Measurements from ENCODE around the gene PTPN9. TPM values are rescaled to one million over a fixed set of nuclear protein-coding genes. Genes with fewer than 3 reads are reported as not detected.
"Not testable (repeated sequence)": the region's sequence is repeated elsewhere in the genome, so short reads cannot be mapped to it uniquely, and the experiment has no call there.

The PTPN9 gene
- total RNA-seq, 1 donor from 2014 or later: 8.6 TPM

DNA sequence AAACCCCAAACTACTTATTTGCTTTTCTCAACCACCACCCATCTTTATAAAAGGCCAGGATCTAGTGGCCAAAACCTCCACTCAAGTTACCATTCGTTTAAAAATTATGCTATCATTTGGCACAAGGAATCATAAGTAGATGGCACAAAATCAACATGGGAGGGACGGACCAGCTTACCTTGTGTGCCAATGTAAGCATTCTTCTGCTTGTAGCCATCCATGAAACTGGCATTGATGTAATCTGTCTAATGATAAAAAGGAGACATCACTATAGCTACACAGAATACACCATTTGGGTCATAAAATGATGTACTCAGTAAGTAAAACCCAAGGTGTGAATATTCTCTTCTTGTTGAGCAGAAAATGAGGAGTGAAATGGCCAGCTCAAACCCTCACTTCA lies 99.4 kb downstream of the PTPN9 start:
- Histone ChIP-seq H3K79me2 (ENCODE audit: low read depth) (no peaks in the 10 kb centered on the region), H3K4me2 (no peak overlapping the region), H3K4me1 (no peaks in the 10 kb centered on the region), H3K9ac (no peak overlapping the region), H3F3A (ENCODE audit: low read depth) (peaks cover 2% of the 10 kb centered on the region), H3K9me3 (ENCODE audit: low read depth) (no peaks in the 10 kb centered on the region), H2AFZ (replicated peaks) (no peak overlapping the region), H3K36me3 (peaks cover 7% of the 10 kb centered on the region), H3K27ac (no peak overlapping the region), H3K4me3 (no peak overlapping the region), H4K20me1 (ENCODE audit: low read depth) (no peaks in the 10 kb centered on the region), H3K27me3 (no peaks in the 10 kb centered on the region)
- Mint-ChIP-seq H3K9me3 (peaks cover 16% of the 10 kb centered on the region), H3K4me3 (no peak overlapping the region), H3K27me3 (ENCODE audit: insufficient read depth, low read depth) (peaks cover 2% of the 10 kb centered on the region), H3K27ac (no peak overlapping the region), H3K36me3 (peaks cover 41% of the 10 kb centered on the region), H3K4me1 (no peaks in the 10 kb centered on the region)
- TF ChIP-seq EZH2phosphoT487 (IDR thresholded peaks at IDR 0.05) (no peak), EZH2 (IDR thresholded peaks at IDR 0.05) (no peak)
- TF ChIP-seq, protein P1, sequence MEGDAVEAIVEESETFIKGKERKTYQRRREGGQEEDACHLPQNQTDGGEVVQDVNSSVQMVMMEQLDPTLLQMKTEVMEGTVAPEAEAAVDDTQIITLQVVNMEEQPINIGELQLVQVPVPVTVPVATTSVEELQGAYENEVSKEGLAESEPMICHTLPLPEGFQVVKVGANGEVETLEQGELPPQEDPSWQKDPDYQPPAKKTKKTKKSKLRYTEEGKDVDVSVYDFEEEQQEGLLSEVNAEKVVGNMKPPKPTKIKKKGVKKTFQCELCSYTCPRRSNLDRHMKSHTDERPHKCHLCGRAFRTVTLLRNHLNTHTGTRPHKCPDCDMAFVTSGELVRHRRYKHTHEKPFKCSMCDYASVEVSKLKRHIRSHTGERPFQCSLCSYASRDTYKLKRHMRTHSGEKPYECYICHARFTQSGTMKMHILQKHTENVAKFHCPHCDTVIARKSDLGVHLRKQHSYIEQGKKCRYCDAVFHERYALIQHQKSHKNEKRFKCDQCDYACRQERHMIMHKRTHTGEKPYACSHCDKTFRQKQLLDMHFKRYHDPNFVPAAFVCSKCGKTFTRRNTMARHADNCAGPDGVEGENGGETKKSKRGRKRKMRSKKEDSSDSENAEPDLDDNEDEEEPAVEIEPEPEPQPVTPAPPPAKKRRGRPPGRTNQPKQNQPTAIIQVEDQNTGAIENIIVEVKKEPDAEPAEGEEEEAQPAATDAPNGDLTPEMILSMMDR (IDR thresholded peaks at IDR 0.05): no peak
- DNase-seq (ENCODE audit: low spot score): no peak

- not testable (repeated sequence) for H3K27ac Mint-ChIP-seq; H3K9me3 ChIP-seq (ENCODE audit: low read depth); H4K20me1 ChIP-seq (ENCODE audit: low read depth); H3K9me3 Mint-ChIP-seq; H3K4me3 ChIP-seq; H3K79me2 ChIP-seq (ENCODE audit: low read depth); DNase-seq (ENCODE audit: low spot score); H3K27me3 Mint-ChIP-seq (ENCODE audit: insufficient read depth, low read depth); H3K4me1 ChIP-seq; H3K9ac ChIP-seq; H2AFZ ChIP-seq (replicated peaks); H3K36me3 ChIP-seq; H3F3A ChIP-seq (ENCODE audit: low read depth); H3K4me3 Mint-ChIP-seq; H3K4me1 Mint-ChIP-seq; H3K27ac ChIP-seq; H3K4me2 ChIP-seq; H3K27me3 ChIP-seq
- peaks cover 36% of the 10 kb centered on the region for H3K36me3 Mint-ChIP-seq
Measured at GRCh38 chr15:75477094-75477493, 102.0 kb downstream of the PTPN9 start.

- DNase-seq (ENCODE audit: low spot score): no peak
- Mint-ChIP-seq H3K4me3 (no peak overlapping the region), H3K27me3 (ENCODE audit: insufficient read depth, low read depth) (no peaks in the 10 kb centered on the region), H3K9me3 (no peaks in the 10 kb centered on the region), H3K4me1 (no peaks in the 10 kb centered on the region), H3K27ac (no peak overlapping the region), H3K36me3 (peaks cover 29% of the 10 kb centered on the region)
- no peaks in the 10 kb centered on the region for H4K20me1 ChIP-seq (ENCODE audit: low read depth)
- no peaks in the 10 kb centered on the region for H3F3A ChIP-seq (ENCODE audit: low read depth)
- H3K27ac ChIP-seq: no peak overlapping the region
- H3K9ac ChIP-seq: no peak overlapping the region
- no peaks in the 10 kb centered on the region for H3K79me2 ChIP-seq (ENCODE audit: low read depth)
- TF ChIP-seq, protein P1 (IDR thresholded peaks at IDR 0.05): no peak
- TF ChIP-seq EZH2phosphoT487 (IDR thresholded peaks at IDR 0.05) (no peak), EZH2 (IDR thresholded peaks at IDR 0.05) (no peak)
- H3K36me3 ChIP-seq: no peaks in the 10 kb centered on the region
- H3K27me3 ChIP-seq: no peaks in the 10 kb centered on the region
- no peak overlapping the region for H2AFZ ChIP-seq (replicated peaks)
- H3K9me3 ChIP-seq (ENCODE audit: low read depth): no peaks in the 10 kb centered on the region
- H3K4me3 ChIP-seq: no peak overlapping the region
- no peak overlapping the region for H3K4me2 ChIP-seq
- no peaks in the 10 kb centered on the region for H3K4me1 ChIP-seq
Measured at GRCh38 chr15:75468913-75469598, 110.1 kb downstream of the PTPN9 start.

- Histone ChIP-seq H3K36me3 (no peaks in the 10 kb centered on the region), H3K9ac (no peak overlapping the region), H3K27ac (no peak overlapping the region), H2AFZ (replicated peaks) (no peak overlapping the region), H3K4me1 (peaks cover 17% of the 10 kb centered on the region), H3K4me2 (no peak overlapping the region), H3K79me2 (ENCODE audit: low read depth) (no peaks in the 10 kb centered on the region), H3K27me3 (no peaks in the 10 kb centered on the region), H3F3A (ENCODE audit: low read depth) (peaks cover 5% of the 10 kb centered on the region), H4K20me1 (ENCODE audit: low read depth) (no peaks in the 10 kb centered on the region), H3K4me3 (no peak overlapping the region), H3K9me3 (ENCODE audit: low read depth) (no peaks in the 10 kb centered on the region)
- DNase-seq (ENCODE audit: low spot score): no peak
- no peak overlapping the region for H3K27ac Mint-ChIP-seq
- no peaks in the 10 kb centered on the region for H3K27me3 Mint-ChIP-seq (ENCODE audit: insufficient read depth, low read depth)
- no peaks in the 10 kb centered on the region for H3K9me3 Mint-ChIP-seq
- TF ChIP-seq, protein P1 (IDR thresholded peaks at IDR 0.05): no peak
- TF ChIP-seq EZH2 (IDR thresholded peaks at IDR 0.05): no peak
- TF ChIP-seq EZH2phosphoT487 (IDR thresholded peaks at IDR 0.05): no peak
- peaks cover 5% of the 10 kb centered on the region for H3K4me1 Mint-ChIP-seq
- H3K36me3 Mint-ChIP-seq: no peaks in the 10 kb centered on the region
- no peak overlapping the region for H3K4me3 Mint-ChIP-seq
Measured at GRCh38 chr15:75460646-75461045, 118.5 kb downstream of the PTPN9 start.

Data from neural progenitor cell (in vitro differentiated cells).